ENCODE data around the gene MT1F. TPM values are rescaled to one million over a fixed set of nuclear protein-coding genes. Genes with fewer than 3 reads are reported as not detected.
A peak's percentile ranks its signal among the peaks of the same experiment; 100 is the strongest.

The MT1F gene
- total RNA-seq, 4 donors from 2014 or later, result 5.6 to 16.6 (median 12.9) TPM

DNA sequence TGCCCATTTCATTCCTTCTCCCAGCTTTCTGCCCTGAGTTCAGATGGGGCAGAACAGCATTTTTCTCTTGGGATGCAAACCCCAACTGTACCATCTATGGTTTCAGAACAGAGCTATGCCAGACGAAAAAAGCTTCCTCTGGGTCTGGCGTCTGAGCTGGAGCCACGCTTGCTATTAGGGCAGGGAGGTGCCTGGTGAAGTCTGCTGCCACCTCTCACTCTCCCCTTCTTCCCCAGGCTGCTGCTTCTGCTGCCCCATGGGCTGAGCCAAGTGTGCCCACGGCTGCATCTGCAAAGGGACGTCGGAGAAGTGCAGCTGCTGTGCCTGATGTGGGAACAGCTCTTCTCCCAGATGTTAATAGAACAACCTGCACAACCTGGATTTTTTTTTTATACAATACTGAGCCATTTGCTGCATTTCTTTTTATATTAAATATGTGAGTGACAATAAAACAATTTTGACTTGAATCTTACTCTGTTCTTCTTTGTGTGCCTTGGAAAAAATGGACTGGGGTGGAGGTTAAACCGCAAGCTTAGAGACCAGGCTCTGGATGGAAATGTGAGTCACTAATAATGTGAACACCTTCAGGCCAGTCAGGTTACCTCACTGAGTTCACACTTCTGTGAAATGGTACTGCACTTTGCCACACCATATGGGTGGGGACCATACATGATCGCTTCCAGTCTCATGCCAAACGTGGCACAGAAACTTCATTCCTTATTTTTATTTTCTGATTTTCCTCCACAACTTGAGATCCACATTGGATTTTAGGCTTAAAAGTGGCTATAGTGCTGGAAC, 20.9 kb upstream of the MT1F start:
- WGBS, result 72% methylated on average over 7 of the region's 9 CpGs
- DNase-seq (ENCODE audit: low spot score in 2 of 2), result no peak
- no peak overlapping the region for H3K27ac ChIP-seq
- H3K4me3 ChIP-seq, result no peak overlapping the region
- no peaks in the 10 kb centered on the region for H3K9me3 ChIP-seq
- peaks cover 42% of the 10 kb centered on the region for H3K27me3 ChIP-seq
- peaks cover 41% of the 10 kb centered on the region for H3K4me1 ChIP-seq
- no peak for TF ChIP-seq POLR2A (IDR thresholded peaks at IDR 0.05)
- TF ChIP-seq POLR2AphosphoS5 (IDR thresholded peaks at IDR 0.05), result no peak
- no peak for TF ChIP-seq CTCF (IDR thresholded peaks at IDR 0.05)
- TF ChIP-seq EP300 (IDR thresholded peaks at IDR 0.05), result no peak
- H3K36me3 ChIP-seq, result no peaks in the 10 kb centered on the region

- TF ChIP-seq EP300 (IDR thresholded peaks at IDR 0.05) (no peak), CTCF (IDR thresholded peaks at IDR 0.05) (no peak), POLR2AphosphoS5 (IDR thresholded peaks at IDR 0.05) (peak in 1 of 3 donors; percentile 66), POLR2A (IDR thresholded peaks at IDR 0.05) (peak in 1 of 2 donors; percentile 63)
- Histone ChIP-seq H3K27me3 (peaks cover 42% of the 10 kb centered on the region), H3K4me3 (peak within 1 kb of the TSS; percentile 47), H3K36me3 (no peaks in the 10 kb centered on the region), H3K4me1 (peaks cover 34% of the 10 kb centered on the region), H3K27ac (peak within 1 kb of the TSS; percentile 74), H3K9me3 (no peaks in the 10 kb centered on the region)
- WGBS, result 30% methylated on average over 39 of the region's 68 CpGs
- DNase-seq (ENCODE audit: low spot score in 2 of 2), result peak; percentile 88 to 91
These were observed 19.7 kb upstream of the MT1F start, which contains the start of gene MT1A for GRCh38 chr16:56637814-56638750. MT1A (plus strand) TSS chr16:56638666; CDS start chr16:56638739, 73 bp downstream.

GRCh38 chr16:56639045-56639444, 18.7 kb upstream of the MT1F start:
- no peak for DNase-seq (ENCODE audit: low spot score in 2 of 2)
- TF ChIP-seq CTCF (IDR thresholded peaks at IDR 0.05), result no peak
- TF ChIP-seq POLR2AphosphoS5 (IDR thresholded peaks at IDR 0.05), result no peak
- no peak for TF ChIP-seq POLR2A (IDR thresholded peaks at IDR 0.05)
- no peak for TF ChIP-seq EP300 (IDR thresholded peaks at IDR 0.05)
- Histone ChIP-seq H3K9me3 (no peaks in the 10 kb centered on the region), H3K27me3 (peaks cover 42% of the 10 kb centered on the region), H3K4me1 (peaks cover 40% of the 10 kb centered on the region), H3K36me3 (no peaks in the 10 kb centered on the region), H3K27ac (peak overlapping the region; percentile 74), H3K4me3 (no peak overlapping the region)
- WGBS, result 90% methylated on average over 1 of the region's 1 CpG

GRCh38 chr16:56640076-56640475, 17.7 kb upstream of the MT1F start:
- Histone ChIP-seq H3K27me3 (peaks cover 34% of the 10 kb centered on the region), H3K36me3 (no peaks in the 10 kb centered on the region), H3K9me3 (no peaks in the 10 kb centered on the region), H3K4me1 (peaks cover 38% of the 10 kb centered on the region), H3K4me3 (no peak overlapping the region), H3K27ac (no peak overlapping the region)
- no peak for TF ChIP-seq POLR2AphosphoS5 (IDR thresholded peaks at IDR 0.05)
- no peak for DNase-seq (ENCODE audit: low spot score in 2 of 2)
- 82% methylated on average over 1 of the region's 1 CpG for WGBS

- Histone ChIP-seq H3K27me3 (peaks cover 25% of the 10 kb centered on the region), H3K4me1 (peaks cover 31% of the 10 kb centered on the region), H3K27ac (no peak overlapping the region), H3K4me3 (no peak overlapping the region), H3K9me3 (no peaks in the 10 kb centered on the region), H3K36me3 (no peaks in the 10 kb centered on the region)
- TF ChIP-seq POLR2AphosphoS5 (IDR thresholded peaks at IDR 0.05) (no peak), POLR2A (IDR thresholded peaks at IDR 0.05) (no peak), CTCF (IDR thresholded peaks at IDR 0.05) (no peak), EP300 (IDR thresholded peaks at IDR 0.05) (no peak)
- WGBS, result 65% methylated on average over 2 of the region's 2 CpGs
- DNase-seq (ENCODE audit: low spot score in 2 of 2), result no peak
These were observed 16.6 kb upstream of the MT1F start for GRCh38 chr16:56641166-56641565.

Measured in suprapubic skin (tissue), 4 donors.